ENCODE data around the gene C1orf35.

GRCh38 chr1:228062812-228063211 lies 40.3 kb downstream of the C1orf35 start:
- no peak for TF ChIP-seq EZH2 (IDR thresholded peaks at IDR 0.05)
- TF ChIP-seq POLR2AphosphoS5 (IDR thresholded peaks at IDR 0.05; ENCODE audit: borderline replicate concordance, low read depth, low read length) = no peak

Data from SK-N-MC (cell line).